ENCODE measurements around the gene CAMK2G.

CAMK2G gene

GRCh38 chr10:73839276-73839966 lies 34.9 kb downstream of the CAMK2G start:
- ATAC-seq: no peak
- TF ChIP-seq CSDC2 (CRISPR knock-in tag; IDR thresholded peaks at IDR 0.05) (no peak), ZNF70 (CRISPR knock-in tag; IDR thresholded peaks at IDR 0.05) (no peak), OSR1 (CRISPR knock-in tag; IDR thresholded peaks at IDR 0.05) (no peak), SNAI2 (CRISPR knock-in tag; IDR thresholded peaks at IDR 0.05) (no peak), RARB (CRISPR knock-in tag; IDR thresholded peaks at IDR 0.05) (no peak), PPARA (CRISPR knock-in tag; IDR thresholded peaks at IDR 0.05; ENCODE audit: borderline replicate concordance) (no peak), ZNF565 (CRISPR knock-in tag; conservative IDR thresholded peaks at IDR 0.05; ENCODE audit: low read depth) (no peak), GLIS3 (CRISPR knock-in tag; IDR thresholded peaks at IDR 0.05) (no peak), POU6F1 (CRISPR knock-in tag; IDR thresholded peaks at IDR 0.05; ENCODE audit: borderline replicate concordance, low read depth) (no peak), TOX (CRISPR knock-in tag; IDR thresholded peaks at IDR 0.05; ENCODE audit: borderline replicate concordance) (no peak), ZC3H10 (CRISPR knock-in tag; IDR thresholded peaks at IDR 0.05) (no peak), ARNTL (CRISPR knock-in tag; IDR thresholded peaks at IDR 0.05; ENCODE audit: borderline replicate concordance, low read depth) (no peak), PATZ1 (CRISPR knock-in tag; IDR thresholded peaks at IDR 0.05; ENCODE audit: borderline replicate concordance) (no peak), BACH2 (CRISPR knock-in tag; IDR thresholded peaks at IDR 0.05; ENCODE audit: borderline replicate concordance) (no peak), CSRNP3 (CRISPR knock-in tag; IDR thresholded peaks at IDR 0.05) (no peak), ZNF8 (CRISPR knock-in tag; IDR thresholded peaks at IDR 0.05) (no peak), ZFP3 (CRISPR knock-in tag; IDR thresholded peaks at IDR 0.05) (no peak), CREB5 (CRISPR knock-in tag; IDR thresholded peaks at IDR 0.05; ENCODE audit: low read depth) (no peak), ISL1 (CRISPR knock-in tag; IDR thresholded peaks at IDR 0.05) (no peak), TCF4 (CRISPR knock-in tag; IDR thresholded peaks at IDR 0.05; ENCODE audit: borderline replicate concordance) (no peak)

- no peak for TF ChIP-seq ESRRG (CRISPR knock-in tag; IDR thresholded peaks at IDR 0.05)
- TF ChIP-seq ISL1 (CRISPR knock-in tag; IDR thresholded peaks at IDR 0.05): no peak
- no peak for TF ChIP-seq CSDC2 (CRISPR knock-in tag; IDR thresholded peaks at IDR 0.05)
- TF ChIP-seq TCF4 (CRISPR knock-in tag; IDR thresholded peaks at IDR 0.05; ENCODE audit: borderline replicate concordance): no peak
- TF ChIP-seq PPARA (CRISPR knock-in tag; IDR thresholded peaks at IDR 0.05; ENCODE audit: borderline replicate concordance): no peak
- TF ChIP-seq RARB (CRISPR knock-in tag; IDR thresholded peaks at IDR 0.05): no peak
- no peak for TF ChIP-seq GLIS3 (CRISPR knock-in tag; IDR thresholded peaks at IDR 0.05)
- no peak for TF ChIP-seq ZC3H10 (CRISPR knock-in tag; IDR thresholded peaks at IDR 0.05)
- no peak for TF ChIP-seq TOX (CRISPR knock-in tag; IDR thresholded peaks at IDR 0.05; ENCODE audit: borderline replicate concordance)
- no peak for TF ChIP-seq ZNF70 (CRISPR knock-in tag; IDR thresholded peaks at IDR 0.05)
- no peak for TF ChIP-seq ARNTL (CRISPR knock-in tag; IDR thresholded peaks at IDR 0.05; ENCODE audit: borderline replicate concordance, low read depth)
- no peak for TF ChIP-seq BACH2 (CRISPR knock-in tag; IDR thresholded peaks at IDR 0.05; ENCODE audit: borderline replicate concordance)
- TF ChIP-seq TSHZ2 (CRISPR knock-in tag; IDR thresholded peaks at IDR 0.05): no peak
- no peak for TF ChIP-seq CSRNP3 (CRISPR knock-in tag; IDR thresholded peaks at IDR 0.05)
- no peak for TF ChIP-seq ZNF8 (CRISPR knock-in tag; IDR thresholded peaks at IDR 0.05)
- no peak for TF ChIP-seq SNAI2 (CRISPR knock-in tag; IDR thresholded peaks at IDR 0.05)
- no peak for TF ChIP-seq OSR1 (CRISPR knock-in tag; IDR thresholded peaks at IDR 0.05)
- ATAC-seq: no peak
Measured at GRCh38 chr10:73838827-73839226, 35.5 kb downstream of the CAMK2G start.
